Activated CD4-positive, CD25-positive, alpha-beta regulatory T cell treated with anti-CD3 and anti-CD28 coated beads, Interleukin-2, amount 50 U/mL, for 72 hours (primary cell): ENCODE measurements around the gene MSANTD1.
A peak's percentile ranks its signal among the peaks of the same experiment; 100 is the strongest.

ENCODE experiments used
- DNase-seq: peaks from one replicate; pipeline ENCODE4 v3.0.0; 2021

Gene MSANTD1

GRCh38 chr4:3304831-3305609 lies 56.1 kb downstream of the MSANTD1 start:
- DNase-seq: peak; percentile 30

- peak; percentile 29 for DNase-seq
Observed at GRCh38 chr4:3305610-3306371, 56.8 kb downstream of the MSANTD1 start.
